ENCODE results near the gene FADS3. TPM values are rescaled to one million over a fixed set of nuclear protein-coding genes. Genes with fewer than 3 reads are reported as not detected.

FADS3 gene
- total RNA-seq, 1 experiment from 2014 or later: 65.8 TPM

DNA sequence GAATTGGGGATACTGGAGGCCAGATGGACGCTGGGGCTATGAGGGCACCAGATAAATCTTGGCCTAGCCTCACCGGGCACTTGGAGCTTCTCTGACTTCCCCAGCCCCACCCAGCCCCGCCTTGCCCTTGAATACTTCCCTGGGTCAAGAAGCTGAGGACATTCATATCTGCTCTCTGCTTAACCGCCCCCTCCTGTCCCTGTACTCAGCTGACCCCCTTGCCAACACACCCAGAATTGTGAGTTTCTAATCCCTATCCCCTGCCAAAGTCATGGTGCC lies 22.0 kb downstream of the FADS3 start:
- Histone ChIP-seq H3K36me3 (ENCODE audit: control insufficient read depth in 1 of 2, insufficient read depth in 2 of 2, low read length in 2 of 2) (no peaks in the 10 kb centered on the region; a peak in 1 of 4 replicates), H3K9me3 (ENCODE audit: control insufficient read depth in 1 of 2, insufficient read depth in 1 of 2, low read depth in 1 of 2, low read length in 2 of 2) (no peaks in the 10 kb centered on the region), H3K79me2 (ENCODE audit: insufficient read depth, low read length) (no peaks in the 10 kb centered on the region), H2AFZ (ENCODE audit: low read depth, low read length, poor library complexity, severe bottlenecking) (no peak overlapping the region), H3K27ac (ENCODE audit: low read depth, low read length) (no peak overlapping the region), H3K4me2 (ENCODE audit: low read length) (no peak overlapping the region), H3K4me3 (replicated peaks in 1 of 2; ENCODE audit: low read depth in 1 of 2, low read length in 2 of 2) (no peak overlapping the region), H4K20me1 (ENCODE audit: insufficient read depth) (no peaks in the 10 kb centered on the region), H3K9ac (ENCODE audit: low read length) (no peak overlapping the region), H3K4me1 (ENCODE audit: control insufficient read depth in 1 of 2, insufficient read depth in 2 of 2, low read length in 2 of 2) (peaks cover 9 to 13% of the 10 kb centered on the region in 2 experiments), H3K27me3 (ENCODE audit: insufficient read depth, low read length) (no peaks in the 10 kb centered on the region), H3K9me2 (ENCODE audit: insufficient read depth) (no peaks in the 10 kb centered on the region)
- ATAC-seq (no peak), DNase-seq (ENCODE audit: low read depth, low spot score) (no peak)
- no peak for TF ChIP-seq SP1 (IDR thresholded peaks at IDR 0.05; ENCODE audit: low read depth)
- TF ChIP-seq, protein P1, sequence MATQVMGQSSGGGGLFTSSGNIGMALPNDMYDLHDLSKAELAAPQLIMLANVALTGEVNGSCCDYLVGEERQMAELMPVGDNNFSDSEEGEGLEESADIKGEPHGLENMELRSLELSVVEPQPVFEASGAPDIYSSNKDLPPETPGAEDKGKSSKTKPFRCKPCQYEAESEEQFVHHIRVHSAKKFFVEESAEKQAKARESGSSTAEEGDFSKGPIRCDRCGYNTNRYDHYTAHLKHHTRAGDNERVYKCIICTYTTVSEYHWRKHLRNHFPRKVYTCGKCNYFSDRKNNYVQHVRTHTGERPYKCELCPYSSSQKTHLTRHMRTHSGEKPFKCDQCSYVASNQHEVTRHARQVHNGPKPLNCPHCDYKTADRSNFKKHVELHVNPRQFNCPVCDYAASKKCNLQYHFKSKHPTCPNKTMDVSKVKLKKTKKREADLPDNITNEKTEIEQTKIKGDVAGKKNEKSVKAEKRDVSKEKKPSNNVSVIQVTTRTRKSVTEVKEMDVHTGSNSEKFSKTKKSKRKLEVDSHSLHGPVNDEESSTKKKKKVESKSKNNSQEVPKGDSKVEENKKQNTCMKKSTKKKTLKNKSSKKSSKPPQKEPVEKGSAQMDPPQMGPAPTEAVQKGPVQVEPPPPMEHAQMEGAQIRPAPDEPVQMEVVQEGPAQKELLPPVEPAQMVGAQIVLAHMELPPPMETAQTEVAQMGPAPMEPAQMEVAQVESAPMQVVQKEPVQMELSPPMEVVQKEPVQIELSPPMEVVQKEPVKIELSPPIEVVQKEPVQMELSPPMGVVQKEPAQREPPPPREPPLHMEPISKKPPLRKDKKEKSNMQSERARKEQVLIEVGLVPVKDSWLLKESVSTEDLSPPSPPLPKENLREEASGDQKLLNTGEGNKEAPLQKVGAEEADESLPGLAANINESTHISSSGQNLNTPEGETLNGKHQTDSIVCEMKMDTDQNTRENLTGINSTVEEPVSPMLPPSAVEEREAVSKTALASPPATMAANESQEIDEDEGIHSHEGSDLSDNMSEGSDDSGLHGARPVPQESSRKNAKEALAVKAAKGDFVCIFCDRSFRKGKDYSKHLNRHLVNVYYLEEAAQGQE (IDR thresholded peaks at IDR 0.05; ENCODE audit: low read depth): no peak
- TF ChIP-seq EZH2 (IDR thresholded peaks at IDR 0.05): no peak
- TF ChIP-seq CBX3 (IDR thresholded peaks at IDR 0.05; ENCODE audit: low read depth): no peak
- ChIA-PET CTCF (interaction anchor here (0.9 to 3.5 kb wide), 5 partner anchors 71 to 238 kb away, joined by 3 to 46 read pairs (median 17); no protein-coding TSS in a partner anchor), RAD21 (ENCODE audit: low non-redundant PET in 1 of 2, low total read pairs in 2 of 2, uncharacterized antibody in 2 of 2, unreplicated experiment in 2 of 2) (no interaction called here), POLR2A (interaction anchor here (0.8 kb wide), 1 partner anchor 238 kb away, joined by 3 read pairs; no protein-coding TSS in a partner anchor)
- intact Hi-C loops (cut with micrococcal nuclease): no loop called here
- no TSS peak for BruUV-seq (replicated peaks)

DNA sequence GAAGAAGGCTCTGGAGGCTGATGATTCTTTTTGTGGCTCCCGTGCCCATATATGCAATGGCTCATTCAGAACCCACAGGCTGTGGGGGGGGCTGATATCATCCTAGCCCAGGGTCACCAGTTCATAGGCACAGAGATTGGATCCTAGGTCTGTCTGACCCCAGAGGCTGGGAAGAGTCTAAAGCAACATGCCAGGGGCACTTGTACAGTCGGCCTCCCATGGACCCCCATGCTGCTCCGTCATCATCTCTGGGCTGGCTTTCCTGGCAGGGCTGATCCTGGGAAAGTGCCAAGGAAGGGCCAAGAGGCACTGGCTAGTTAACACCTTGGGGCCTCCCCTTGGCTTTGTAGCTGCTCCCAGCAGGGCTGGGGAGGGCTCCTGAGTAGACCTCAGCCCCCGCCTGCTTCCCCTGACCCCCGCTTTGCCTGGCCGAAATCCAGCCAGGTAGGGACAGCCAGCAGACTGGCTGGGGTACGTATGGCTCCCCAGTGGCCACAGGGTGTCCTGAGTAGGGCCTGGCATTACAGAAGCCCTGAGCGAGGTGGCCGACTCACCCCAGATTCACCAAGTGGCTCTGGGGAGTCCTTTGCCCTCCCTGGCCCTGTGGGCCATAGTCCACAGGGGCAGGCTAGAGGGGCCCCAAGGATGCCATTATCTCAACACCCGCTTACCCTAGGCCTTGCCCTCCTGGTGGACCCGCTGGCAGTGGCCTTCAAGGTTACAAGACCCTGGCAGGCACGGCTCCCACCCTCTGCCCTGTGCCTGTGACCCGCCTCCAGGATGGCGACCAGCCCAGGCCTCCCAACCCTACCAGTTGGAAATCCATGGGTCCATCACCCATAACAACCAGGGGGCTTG lies 22.5 kb downstream of the FADS3 start:
- H3K27ac ChIP-seq (ENCODE audit: low read depth, low read length): no peak overlapping the region
- H3K9me2 ChIP-seq (ENCODE audit: insufficient read depth): no peaks in the 10 kb centered on the region
- ChIA-PET CTCF (interaction anchor here (2.4 to 3.5 kb wide), 3 partner anchors 79 to 239 kb away, joined by 16 to 46 read pairs (median 28); no protein-coding TSS in a partner anchor), RAD21 (ENCODE audit: low non-redundant PET in 1 of 2, low total read pairs in 2 of 2, uncharacterized antibody in 2 of 2, unreplicated experiment in 2 of 2) (no interaction called here), POLR2A (no interaction called here)
- BruUV-seq (replicated peaks): no TSS peak
- H3K36me3 ChIP-seq (ENCODE audit: control insufficient read depth in 1 of 2, insufficient read depth in 2 of 2, low read length in 2 of 2): no peaks in the 10 kb centered on the region; a peak in 1 of 4 replicates
- H4K20me1 ChIP-seq (ENCODE audit: insufficient read depth): no peaks in the 10 kb centered on the region
- H3K27me3 ChIP-seq (ENCODE audit: insufficient read depth, low read length): no peaks in the 10 kb centered on the region
- peaks cover 4 to 9% of the 10 kb centered on the region in 2 experiments for H3K4me1 ChIP-seq (ENCODE audit: control insufficient read depth in 1 of 2, insufficient read depth in 2 of 2, low read length in 2 of 2)
- H3K4me2 ChIP-seq (ENCODE audit: low read length): no peak overlapping the region
- H3K9ac ChIP-seq (ENCODE audit: low read length): no peak overlapping the region
- no peak overlapping the region for H2AFZ ChIP-seq (ENCODE audit: low read depth, low read length, poor library complexity, severe bottlenecking)
- DNase-seq (ENCODE audit: low read depth, low spot score): no peak
- intact Hi-C loops (cut with micrococcal nuclease): no loop called here
- H3K4me3 ChIP-seq (replicated peaks in 1 of 2; ENCODE audit: low read depth in 1 of 2, low read length in 2 of 2): no peak overlapping the region
- TF ChIP-seq FOSL1 (IDR thresholded peaks at IDR 0.05; ENCODE audit: low read depth): no peak
- no peak for ATAC-seq
- no peaks in the 10 kb centered on the region for H3K79me2 ChIP-seq (ENCODE audit: insufficient read depth, low read length)
- no peaks in the 10 kb centered on the region for H3K9me3 ChIP-seq (ENCODE audit: control insufficient read depth in 1 of 2, insufficient read depth in 1 of 2, low read depth in 1 of 2, low read length in 2 of 2)

Data from HCT116 (cell line).